ENCODE measurements around the gene ZNF677.
"Not testable (repeated sequence)": the region's sequence is repeated elsewhere in the genome, so short reads cannot be mapped to it uniquely, and the experiment has no call there.

The ZNF677 gene

DNA sequence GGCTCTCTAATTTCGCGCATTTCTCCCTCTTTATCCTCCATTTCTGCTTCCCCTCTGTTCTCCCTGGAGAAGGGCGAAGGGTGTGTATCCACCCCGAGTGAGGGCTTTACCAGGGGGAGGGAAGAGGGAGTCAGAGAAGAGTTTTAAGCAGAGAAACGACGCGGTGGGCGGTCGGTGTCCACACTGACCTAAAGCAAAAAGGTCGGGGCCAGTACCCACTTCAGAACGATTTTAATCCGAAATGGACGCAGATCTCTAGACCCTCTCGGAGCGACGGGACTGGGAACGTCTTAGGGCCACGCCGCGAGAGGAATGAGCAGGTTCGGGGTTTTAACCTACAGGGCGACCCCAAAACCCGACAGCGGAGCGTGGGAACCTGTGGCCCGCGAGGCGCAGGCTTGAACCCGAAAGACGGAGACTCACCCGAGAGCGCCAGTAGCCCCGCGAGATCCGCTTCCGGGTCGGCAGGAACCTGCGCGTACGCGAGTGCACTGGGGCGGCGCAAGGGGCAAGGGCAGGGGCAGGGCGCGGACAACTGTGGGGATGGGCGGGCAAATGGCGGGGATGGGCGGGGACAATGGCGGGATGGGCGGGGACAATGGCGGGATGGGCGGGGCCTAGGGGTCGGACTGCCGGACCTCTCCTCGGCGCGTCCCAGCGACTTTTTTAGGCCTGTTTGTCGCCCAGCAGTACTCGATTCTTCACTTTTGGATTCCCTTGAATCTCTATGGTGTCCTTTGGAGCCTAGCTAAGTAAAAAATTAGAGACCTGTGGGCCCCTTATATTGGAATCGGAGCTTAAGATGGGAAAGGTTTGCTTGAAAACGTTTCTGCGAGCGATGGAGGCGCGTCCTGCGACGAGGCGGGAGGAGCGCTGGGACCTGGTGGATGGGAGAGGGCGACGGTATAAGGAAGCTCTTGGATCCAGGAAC is at the start of gene ZNF677:
Gene ZNF677 (minus strand): TSS at position 463 of the 931 bp plus-strand sequence. CDS start 3,323 bp downstream, outside the sequence.
- DNase-seq = no peak

DNA sequence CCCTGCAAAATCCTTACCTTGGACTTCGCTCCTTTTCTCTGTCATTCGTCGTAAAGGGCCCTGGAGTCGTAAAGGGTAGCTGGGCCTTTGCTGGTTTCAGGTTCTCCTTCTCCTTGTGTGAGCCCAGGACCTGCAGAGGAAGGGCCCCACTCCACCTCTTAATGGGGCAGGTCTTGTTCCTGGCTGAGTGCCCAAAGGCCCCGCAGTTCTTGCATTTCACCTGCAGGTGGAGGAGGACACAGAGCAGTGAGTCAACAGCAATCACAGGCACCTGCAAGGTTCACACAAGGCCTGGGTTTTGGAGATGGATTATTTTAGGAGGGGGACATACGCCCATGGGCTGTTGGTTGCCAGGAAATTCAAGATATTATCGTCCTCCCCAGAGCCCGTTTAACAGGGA is 46.7 kb upstream of the ZNF677 start:
- not testable (repeated sequence) for DNase-seq

DNA sequence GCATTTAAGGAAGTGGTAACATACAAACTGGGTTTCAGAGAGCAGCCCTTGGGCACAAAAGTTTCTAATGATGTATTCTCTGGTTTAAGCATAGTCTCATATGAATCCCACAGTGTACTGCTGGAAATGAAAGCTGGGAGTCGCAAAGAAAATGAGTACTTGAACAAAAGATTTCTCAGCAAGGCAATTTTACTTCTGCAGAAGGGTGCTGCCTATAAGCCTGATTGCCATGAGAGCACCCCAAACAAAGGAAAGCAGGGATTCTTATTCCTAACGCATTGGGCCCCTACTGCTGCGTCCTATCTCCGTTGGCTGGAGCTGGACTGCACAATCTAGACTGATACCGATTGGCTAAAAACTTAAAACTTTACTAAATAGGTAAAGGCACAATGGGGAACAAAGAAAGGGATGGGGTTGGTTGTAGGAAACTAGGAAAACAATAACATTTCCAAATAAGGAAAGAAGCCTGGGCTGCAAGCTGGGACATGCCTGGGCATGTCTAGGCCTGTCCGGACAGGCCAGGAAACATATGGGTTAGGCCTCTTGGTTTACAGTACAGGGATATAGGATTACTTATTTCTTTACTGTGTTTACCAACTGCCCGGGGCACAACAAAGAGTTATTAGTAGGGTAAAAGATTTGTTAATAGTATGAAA is 40.2 kb upstream of the ZNF677 start:
- DNase-seq = no peak

DNA sequence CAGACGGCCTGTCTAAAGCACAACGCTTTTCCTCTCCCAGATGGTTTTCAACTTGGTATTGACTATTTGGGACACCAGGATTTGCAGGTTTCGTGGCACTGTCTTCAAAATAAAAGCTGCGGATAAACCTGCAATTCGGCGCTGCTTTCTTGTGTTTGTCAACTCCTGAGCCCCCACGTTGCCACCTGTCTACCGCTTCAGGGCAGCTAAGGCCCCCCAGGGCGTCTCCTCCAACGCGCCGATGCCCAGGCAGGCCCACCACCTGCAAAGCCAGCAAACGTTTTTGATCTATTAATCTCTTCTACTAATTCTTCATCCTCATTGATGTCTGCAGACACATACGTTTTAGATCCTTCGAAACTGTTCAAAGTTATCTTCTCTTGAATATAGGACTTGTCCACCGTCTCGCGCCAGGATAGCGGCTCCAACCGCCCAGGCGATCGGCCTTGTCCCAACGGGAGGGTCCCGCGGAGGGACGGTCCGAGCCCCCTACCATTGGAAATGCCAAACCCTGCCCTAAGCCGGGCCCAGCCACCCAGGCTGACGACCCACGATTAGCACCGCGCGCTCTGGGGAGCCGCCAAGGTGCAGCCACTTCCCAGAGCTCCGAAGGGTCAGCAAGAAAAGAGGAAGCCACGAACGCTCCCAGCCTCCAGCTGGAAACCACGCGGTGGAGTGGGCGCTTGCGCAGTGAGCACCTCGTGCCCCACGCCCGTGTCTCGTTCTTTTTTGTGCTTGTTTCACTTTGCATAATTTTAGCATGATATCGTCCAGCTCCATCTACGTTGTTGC is 36.3 kb upstream of the ZNF677 start:
- DNase-seq = no peak

DNA sequence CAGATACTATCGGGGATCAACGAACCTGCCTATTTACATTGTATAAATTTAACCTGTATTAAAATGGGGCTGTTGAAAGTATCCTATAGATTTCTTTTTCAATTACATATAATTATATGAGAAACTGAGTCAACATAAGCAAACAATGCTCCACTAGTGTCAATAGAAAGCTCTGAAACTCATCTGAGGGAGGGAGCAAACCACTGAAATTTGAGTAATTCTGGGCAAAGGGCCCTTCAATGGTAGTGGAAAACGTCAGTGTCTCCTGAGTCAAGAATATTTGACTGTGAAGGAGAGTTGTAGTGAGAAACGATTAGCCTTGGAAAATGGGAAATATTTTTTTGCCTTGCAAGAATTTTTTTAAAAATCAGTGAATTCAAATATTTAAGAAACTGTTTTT is 30.4 kb upstream of the ZNF677 start:
- no peak for DNase-seq

DNA sequence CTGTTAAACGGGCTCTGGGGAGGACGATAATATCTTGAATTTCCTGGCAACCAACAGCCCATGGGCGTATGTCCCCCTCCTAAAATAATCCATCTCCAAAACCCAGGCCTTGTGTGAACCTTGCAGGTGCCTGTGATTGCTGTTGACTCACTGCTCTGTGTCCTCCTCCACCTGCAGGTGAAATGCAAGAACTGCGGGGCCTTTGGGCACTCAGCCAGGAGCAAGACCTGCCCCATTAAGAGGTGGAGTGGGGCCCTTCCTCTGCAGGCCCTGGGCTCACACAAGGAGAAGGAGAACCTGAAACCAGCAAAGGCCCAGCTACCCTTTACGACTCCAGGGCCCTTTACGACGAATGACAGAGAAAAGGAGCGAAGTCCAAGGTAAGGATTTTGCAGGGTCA is 27.3 kb upstream of the ZNF677 start:
- DNase-seq = not testable (repeated sequence)

DNA sequence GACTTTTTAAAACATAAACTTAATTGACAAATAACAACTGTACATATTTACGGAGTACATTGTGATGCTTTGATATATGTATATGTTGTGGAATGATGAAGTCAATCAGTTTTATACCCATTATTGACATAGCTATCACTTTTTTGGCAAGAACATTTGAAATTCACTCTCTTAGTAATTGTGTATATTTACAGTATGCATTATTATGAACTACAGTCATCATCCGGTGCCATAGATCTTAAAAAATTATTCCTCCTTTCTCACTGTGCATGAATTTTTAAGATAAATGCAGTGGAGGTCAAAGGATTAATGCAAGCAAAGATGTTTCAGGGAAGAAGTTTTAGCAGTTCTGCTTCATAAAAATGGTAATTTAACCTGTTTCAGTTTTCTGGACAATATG is 20.8 kb upstream of the ZNF677 start:
- DNase-seq = no peak

DNA sequence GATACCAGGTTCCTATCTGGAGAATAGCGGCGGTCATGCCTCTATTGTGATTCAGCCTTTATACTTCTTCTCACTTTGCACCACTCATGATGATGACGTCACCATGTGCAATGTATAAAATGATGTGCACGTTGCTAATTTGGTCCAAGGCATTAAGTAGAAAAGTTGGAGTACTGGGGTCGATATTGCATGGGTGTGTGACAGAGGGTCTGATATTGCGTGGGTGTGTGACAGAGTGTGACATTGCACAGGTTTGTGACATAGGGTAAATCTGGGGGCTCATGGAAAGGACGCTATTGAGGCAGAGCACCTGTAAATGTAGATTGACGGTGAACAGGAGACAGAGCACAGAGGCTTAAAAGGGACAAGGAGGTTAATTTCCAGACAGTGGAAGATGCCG is 17.4 kb upstream of the ZNF677 start:
- no peak for DNase-seq

DNA sequence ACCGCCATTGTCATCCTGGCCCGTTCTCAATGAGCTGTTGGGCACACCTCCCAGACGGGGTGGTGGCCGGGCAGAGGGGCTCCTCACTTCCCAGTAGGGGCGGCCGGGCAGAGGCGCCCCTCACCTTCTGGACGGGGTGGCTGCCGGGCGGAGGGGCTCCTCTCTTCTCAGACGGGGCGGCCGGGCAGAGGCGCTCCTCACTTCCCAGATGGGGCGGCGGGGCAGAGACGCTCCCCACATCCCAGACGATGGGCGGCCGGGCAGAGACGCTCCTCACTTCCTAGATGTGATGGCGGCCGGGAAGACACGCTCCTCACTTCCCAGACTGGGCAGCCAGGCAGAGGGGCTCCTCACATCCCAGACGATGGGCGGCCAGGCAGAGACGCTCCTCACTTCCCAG is 15.2 kb upstream of the ZNF677 start:
- not testable (repeated sequence) for DNase-seq

DNA sequence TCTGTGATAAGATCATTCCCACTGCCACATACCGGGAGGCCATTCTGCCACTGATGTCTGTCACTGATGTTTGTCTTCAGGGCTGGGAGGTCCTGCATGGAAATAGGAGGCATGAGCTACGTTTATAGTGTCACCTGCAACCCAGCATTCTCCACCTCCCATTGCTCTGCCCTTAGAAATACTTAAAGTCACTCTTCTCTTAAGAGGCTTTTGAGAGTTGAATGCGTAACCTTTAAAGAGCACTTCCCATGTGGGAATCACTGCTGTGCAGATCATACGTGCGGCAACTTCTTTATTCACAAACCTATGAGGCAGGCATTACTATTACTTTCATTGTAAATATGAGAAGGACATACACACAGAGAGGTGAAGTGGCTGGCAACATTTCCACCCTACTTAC is 12.9 kb upstream of the ZNF677 start, which contains the start of gene VN1R4:
Gene VN1R4 (minus strand): TSS at position 101 of the 400 bp plus-strand sequence. CDS start 58 bp downstream, at position 43.
- DNase-seq = not testable (repeated sequence)

DNA sequence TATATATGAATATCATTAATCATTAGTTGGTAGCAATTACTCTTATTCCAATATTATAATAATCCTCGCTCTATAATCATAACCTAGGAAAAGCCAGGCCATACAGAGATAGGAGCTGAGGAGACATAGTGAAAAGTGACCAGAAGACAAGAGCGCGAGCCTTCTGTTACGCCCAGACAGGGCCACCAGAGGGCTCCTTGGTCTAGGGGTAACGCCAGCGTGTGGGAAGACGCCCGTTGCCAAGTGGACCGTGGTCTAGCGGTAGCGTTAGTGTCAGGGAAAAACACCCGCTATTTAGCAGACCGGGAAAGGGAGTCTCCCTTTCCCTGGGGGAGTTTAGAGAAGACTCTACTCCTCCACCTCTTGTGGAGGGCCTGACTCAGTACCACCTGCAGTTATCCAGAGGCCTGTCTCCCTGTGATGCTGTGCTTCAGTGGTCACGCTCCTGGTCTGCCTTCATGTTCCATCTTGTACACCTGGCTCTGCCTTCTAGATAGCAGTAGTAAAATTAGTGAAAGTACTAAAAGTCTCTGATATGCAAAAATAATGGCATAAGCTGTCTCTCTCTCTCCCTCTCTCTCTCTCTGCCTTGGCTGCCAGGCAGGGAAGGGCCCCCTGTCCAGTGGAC is 3.2 kb upstream of the ZNF677 start, which contains the start of gene VN1R2:
Gene VN1R2 (plus strand): TSS at position 578 of the 628 bp plus-strand sequence. CDS start 84 bp downstream, outside the sequence.
- DNase-seq = not testable (repeated sequence)

DNA sequence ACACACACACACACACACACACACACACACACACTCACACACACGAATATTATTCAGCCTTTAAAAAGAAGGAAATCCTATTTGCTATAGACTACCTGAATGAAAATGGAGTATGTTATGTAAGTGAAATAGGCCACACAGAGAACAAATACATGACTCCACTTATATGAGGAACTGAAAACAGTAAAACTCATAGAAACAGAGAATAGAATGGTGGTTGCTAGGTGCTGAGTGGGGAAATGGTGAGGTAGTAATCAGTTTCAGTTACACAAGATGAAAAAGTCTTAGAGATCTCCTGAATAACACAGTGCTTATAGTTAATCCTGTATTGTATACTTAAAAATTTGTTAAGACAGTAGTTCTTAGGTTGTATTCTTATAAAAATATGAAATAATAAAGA is 8.2 kb downstream of the ZNF677 start:
- DNase-seq = no peak

DNA sequence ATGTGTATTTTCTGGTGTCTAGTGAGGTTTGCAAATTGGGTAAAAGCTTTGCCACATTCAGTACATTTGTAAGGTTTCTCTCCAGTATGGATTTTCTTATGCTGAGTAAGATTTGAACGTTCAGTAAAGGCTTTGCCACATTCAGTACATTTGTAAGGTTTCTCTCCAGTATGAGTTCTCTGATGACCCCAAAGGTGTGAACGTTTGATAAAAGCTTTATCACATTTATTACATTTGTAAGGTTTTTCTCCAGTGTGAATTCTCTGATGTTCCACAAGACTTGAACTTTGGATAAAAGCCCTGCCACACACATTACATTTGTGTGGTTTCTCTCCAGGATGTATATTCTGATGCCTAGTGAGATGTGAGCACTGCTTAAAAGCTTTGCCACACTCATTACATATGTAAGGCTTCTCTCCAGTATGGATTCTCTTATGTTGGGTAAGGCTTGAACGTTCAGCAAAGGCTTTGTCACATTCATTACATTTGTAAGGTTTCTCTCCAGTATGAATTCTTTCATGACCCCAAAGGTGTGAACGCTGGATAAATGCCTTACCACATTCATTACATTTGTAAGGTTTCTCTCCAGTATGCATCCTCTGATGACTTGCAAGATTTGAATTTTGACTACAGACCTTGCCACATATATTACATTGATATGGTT is 17.4 kb downstream of the ZNF677 start:
- DNase-seq = no peak

DNA sequence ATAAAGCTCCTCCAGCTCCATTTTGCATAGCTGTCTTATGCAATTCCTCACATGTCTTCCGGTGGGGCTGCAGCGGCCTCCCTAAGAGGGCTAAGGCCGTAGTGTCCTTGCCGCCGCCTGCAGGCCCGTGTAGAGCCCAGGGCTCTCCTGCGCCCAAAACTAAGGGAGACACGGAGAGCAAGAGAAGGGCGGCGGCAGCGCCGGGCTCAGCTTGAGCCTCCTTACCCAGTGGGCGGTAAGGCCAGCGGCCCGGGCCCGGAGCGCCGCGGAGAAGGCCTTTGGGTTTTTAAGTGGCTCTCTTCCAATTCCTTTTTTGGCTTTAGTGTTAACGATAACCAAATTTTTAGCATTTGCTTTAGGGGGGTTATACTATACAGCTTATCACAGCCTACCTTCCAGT is 30.1 kb downstream of the ZNF677 start:
- no peak for DNase-seq

DNA sequence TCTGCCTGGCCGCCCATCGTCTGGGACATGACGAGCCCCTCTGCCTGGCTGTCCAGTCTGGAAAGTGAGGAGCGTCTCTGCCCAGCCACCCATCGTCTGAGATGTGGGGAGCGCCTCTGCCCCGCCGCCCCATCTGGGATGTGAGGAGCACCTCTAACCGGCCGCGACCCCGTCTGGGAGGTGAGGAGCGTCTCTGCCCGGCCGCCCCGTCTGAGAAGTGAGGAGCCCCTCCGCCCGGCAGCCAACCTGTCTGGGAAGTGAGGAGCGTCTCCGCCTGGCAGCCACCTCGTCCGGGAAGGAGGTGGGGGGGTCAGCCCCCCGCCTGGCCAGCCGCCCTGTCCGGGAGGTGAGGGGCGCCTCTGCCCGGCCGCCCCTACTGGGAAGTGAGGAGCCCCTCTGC is 32.0 kb downstream of the ZNF677 start:
- not testable (repeated sequence) for DNase-seq

DNA sequence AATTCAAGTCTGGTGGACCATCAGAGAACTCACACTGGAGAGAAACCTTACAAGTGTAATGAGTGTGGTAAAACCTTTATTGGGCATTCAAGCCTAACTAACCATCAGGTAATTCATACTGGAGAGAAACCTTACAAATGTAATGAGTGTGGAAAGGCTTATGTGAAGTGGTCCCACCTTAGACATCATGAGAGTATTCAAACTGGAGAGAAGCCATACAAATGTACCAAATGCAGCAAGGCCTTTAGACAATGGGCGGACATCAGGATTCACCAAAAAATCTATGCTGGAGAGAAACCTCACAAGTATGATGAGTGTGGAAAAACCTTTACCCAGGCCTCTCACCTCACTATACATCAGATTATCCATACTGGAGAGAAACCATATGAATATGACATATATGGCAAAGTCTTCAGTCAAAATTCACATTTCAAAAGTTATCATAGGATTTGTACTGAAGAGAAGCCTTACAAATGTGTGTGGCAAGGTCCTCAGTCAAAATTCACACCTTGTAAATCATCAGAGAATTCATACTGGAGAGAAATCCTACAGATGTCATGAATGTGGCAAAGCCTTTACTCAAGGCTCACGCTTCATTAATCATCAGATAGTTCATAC is 41.9 kb downstream of the ZNF677 start:
- DNase-seq = no peak

DNA sequence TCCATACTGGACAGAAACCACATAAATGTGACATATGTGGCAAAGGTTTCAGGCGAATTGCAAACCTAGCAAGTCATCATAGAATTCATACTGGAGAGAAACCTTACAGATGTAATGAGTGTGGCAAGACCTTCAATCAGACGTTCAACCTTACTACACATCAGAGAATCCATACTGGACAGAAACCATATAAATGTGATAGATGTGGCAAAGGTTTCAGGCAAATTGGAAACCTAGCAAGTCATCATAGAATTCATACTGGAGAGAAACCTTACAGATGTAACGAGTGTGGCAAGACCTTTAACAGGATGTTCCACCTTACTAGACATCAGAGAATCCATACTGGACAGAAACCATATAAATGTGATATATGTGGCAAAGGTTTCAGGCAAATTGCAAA is 43.1 kb downstream of the ZNF677 start:
- not testable (repeated sequence) for DNase-seq

DNA sequence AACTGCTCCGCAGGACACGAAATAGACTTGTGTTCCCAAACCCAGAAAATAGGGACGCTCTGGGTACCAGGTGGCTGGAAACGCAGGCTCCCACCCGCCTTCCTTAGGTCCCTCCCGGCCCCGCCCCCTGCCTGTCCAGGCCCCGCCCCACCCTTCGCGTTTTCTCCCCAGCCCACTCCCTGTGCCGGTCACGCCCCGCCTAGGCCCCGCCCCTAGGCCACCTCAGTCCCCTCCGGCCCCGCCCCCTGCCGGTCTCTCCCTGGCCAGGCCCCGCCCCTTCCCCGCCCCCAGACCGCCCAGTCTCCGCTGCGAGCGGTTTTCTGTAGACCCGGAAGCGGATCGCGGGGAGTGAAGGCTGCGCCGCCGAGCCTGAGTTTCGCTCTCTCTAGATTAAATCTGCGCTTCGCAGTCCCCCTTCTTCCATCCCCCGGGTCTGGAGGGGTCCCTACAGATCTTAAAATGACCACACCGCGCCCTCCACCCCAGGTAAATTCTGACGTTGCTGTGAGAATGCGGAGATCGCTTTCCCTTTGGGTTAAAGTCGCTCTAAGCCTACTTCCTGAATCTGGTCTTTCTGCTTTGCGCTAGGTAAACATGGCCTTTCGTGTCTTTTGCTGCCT is 57.8 kb downstream of the ZNF677 start:
- DNase-seq = no peak

DNA sequence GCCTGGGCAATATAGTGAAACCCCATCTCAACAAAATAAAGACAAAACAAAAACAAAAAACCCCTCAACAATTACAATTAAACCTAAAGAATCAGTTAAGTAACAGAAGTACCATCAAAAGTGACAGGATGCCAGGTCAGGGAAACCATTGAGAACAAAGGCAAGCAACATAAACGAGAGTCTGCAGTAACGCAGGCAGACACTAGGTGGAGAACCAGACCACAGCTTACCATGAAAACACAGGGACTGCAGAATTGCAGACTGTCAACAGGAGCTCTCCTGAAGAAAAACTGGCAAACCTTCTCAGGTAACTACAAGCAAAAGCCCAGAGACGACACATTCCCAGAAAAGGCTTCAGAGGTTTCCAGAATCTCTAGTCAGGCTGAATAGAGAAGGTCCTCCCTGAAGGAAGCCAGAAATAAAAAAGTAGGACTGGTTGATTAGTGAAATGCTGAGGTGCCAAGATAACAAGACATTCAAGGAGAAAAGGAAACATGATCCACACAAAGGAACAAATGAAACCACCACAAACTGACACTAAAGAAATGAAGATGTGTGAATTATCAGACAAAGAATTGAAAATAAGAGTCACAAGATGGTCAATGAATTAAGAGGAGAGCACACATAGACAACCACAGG is 59.3 kb downstream of the ZNF677 start:
- DNase-seq = peak; percentile 34

DNA sequence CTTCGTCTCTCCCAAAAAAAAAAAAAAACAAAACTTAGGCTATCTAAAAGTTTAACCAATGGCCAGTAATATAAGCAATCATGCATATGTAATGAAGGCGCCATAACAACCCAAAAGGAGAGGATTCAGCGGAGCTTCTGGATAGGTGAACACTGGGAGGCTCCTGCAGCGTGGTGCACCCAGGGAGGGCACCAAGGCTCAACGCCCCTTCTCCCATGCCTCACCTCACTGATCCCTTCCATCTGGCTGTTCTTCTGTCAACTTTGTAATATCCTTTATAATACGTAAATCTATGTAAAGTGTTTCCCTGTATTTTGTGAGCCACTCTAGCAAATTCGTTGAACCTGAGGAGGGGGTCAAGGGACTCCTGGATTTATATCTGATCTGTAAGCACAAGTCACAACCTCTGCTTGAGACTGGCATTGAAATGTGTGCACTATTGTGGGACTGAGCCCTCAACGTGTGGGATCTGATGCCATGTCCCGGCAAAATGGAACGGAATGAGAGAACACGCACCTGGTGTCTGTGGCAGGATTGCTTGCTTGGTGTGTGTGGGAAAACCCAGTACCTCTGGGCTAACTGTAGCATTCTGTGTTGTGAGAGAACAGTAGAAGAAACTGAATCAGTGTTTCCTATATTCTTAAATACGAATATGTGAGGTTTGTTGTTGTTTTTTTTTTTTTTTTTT is 61.0 kb downstream of the ZNF677 start:
- DNase-seq = no peak

Measured in DMS153 (cell line).